Colonic mucosa (tissue), 4 donors: ENCODE data around the gene KRT40. TPM values are rescaled to one million over a fixed set of nuclear protein-coding genes. Genes with fewer than 3 reads are reported as not detected.

Experiments used
- DNase-seq: peaks from one replicate; pipeline ENCODE4 v3.0.0-alpha.2; 2020
- H3K27ac ChIP-seq: fragments of 200-600 bp; one replicate; pipeline ENCODE4 v1.8.0; 2021
- H3K27me3 ChIP-seq: fragments of 200-600 bp; one replicate; pipeline ENCODE4 v1.8.0; 2021
- H3K36me3 ChIP-seq: fragments of 200-600 bp; one replicate; pipeline ENCODE4 v1.8.0; 2021
- H3K4me1 ChIP-seq: fragments of 200-600 bp; one replicate; pipeline ENCODE4 v1.8.0; 2021; ENCODE audit warnings: mild to moderate bottlenecking
- H3K4me3 ChIP-seq: fragments of 200-600 bp; one replicate; pipeline ENCODE4 v1.8.0; 2021
- H3K9ac ChIP-seq, 2 donors: one replicate each; pipeline ENCODE4 v1.7.0; 2013; ENCODE audit warnings: control low read depth in 2 of 2, low read depth in 2 of 2, low read length in 2 of 2
- H3K9me3 ChIP-seq: fragments of 200-600 bp; one replicate; pipeline ENCODE4 v1.8.0; 2021
- CTCF ChIP-seq: fragments of 200-600 bp; IDR thresholded peaks from one replicate; pipeline ENCODE4 v1.8.0; 2022; ENCODE audit warnings: antibody characterized with exemption, mild to moderate bottlenecking
- intact Hi-C: fragments of 100-400 bp; cut with DNase I; formaldehyde crosslinking; loops from one replicate; pipeline ENCODE4 v1.14.1; 2022
- total RNA-seq, 2 donors: library from RNA; stranded (reverse); fragmentation: NEBNext Ultra II Directional in 1 of 2; extraction: Animal tissue kit (Norgen Biotek cat#: 25700) in 1 of 2; gene quantifications; one replicate each; pipeline ENCODE4 v1.2.1, GENCODE V29; 2021
- donor health status: healthy.
- donor health status: DM: no; HTN: no; CAD: no.
- donor health status: DM: no; HTN: no; CAD: no.

Gene KRT40
- total RNA-seq, 2 donors from 2014 or later = 0.32 TPM; not detected in 1

GRCh38 chr17:40950176-40950575 is 34.0 kb downstream of the KRT40 start:
- intact Hi-C loops = no loop called here
- H3K9ac ChIP-seq = no peak overlapping the region
- H3K4me3 ChIP-seq = no peak overlapping the region
- no peak overlapping the region for H3K27ac ChIP-seq
- TF ChIP-seq CTCF = no peak
- H3K4me1 ChIP-seq = no peaks in the 10 kb centered on the region
- no peak for DNase-seq
- no peaks in the 10 kb centered on the region for H3K36me3 ChIP-seq
- no peaks in the 10 kb centered on the region for H3K9me3 ChIP-seq
- no peaks in the 10 kb centered on the region for H3K27me3 ChIP-seq

- Histone ChIP-seq H3K36me3 (no peaks in the 10 kb centered on the region), H3K4me1 (no peaks in the 10 kb centered on the region), H3K27ac (no peak overlapping the region), H3K27me3 (no peaks in the 10 kb centered on the region), H3K9ac (no peak overlapping the region), H3K9me3 (no peaks in the 10 kb centered on the region), H3K4me3 (no peak overlapping the region)
- no peak for DNase-seq
- intact Hi-C loops = no loop called here
- TF ChIP-seq CTCF = no peak
Measured at GRCh38 chr17:40949418-40949817, 34.7 kb downstream of the KRT40 start.

- Histone ChIP-seq H3K27ac (no peak overlapping the region), H3K9ac (no peak overlapping the region), H3K36me3 (no peaks in the 10 kb centered on the region), H3K27me3 (no peaks in the 10 kb centered on the region), H3K4me3 (no peak overlapping the region), H3K4me1 (no peaks in the 10 kb centered on the region), H3K9me3 (no peaks in the 10 kb centered on the region)
- intact Hi-C loops = no loop called here
- no peak for TF ChIP-seq CTCF
- DNase-seq = no peak
Measured at GRCh38 chr17:40947929-40948328, 36.2 kb downstream of the KRT40 start.

GRCh38 chr17:40945414-40945813 is 38.7 kb downstream of the KRT40 start:
- Histone ChIP-seq H3K4me1 (no peaks in the 10 kb centered on the region), H3K27ac (no peak overlapping the region), H3K27me3 (no peaks in the 10 kb centered on the region), H3K4me3 (no peak overlapping the region), H3K9ac (no peak overlapping the region), H3K36me3 (no peaks in the 10 kb centered on the region), H3K9me3 (no peaks in the 10 kb centered on the region)
- DNase-seq = no peak
- intact Hi-C loops = no loop called here
- TF ChIP-seq CTCF = no peak

- Histone ChIP-seq H3K27me3 (no peaks in the 10 kb centered on the region), H3K4me1 (no peaks in the 10 kb centered on the region), H3K9ac (no peak overlapping the region), H3K36me3 (no peaks in the 10 kb centered on the region), H3K27ac (no peak overlapping the region), H3K4me3 (no peak overlapping the region), H3K9me3 (no peaks in the 10 kb centered on the region)
- TF ChIP-seq CTCF = no peak
- intact Hi-C loops = no loop called here
- DNase-seq = no peak
Measured at GRCh38 chr17:40944531-40944930, 39.6 kb downstream of the KRT40 start.

GRCh38 chr17:40942553-40942952 is 41.6 kb downstream of the KRT40 start:
- intact Hi-C loops = no loop called here
- H3K9ac ChIP-seq = no peak overlapping the region
- H3K27me3 ChIP-seq = no peaks in the 10 kb centered on the region
- H3K9me3 ChIP-seq = no peaks in the 10 kb centered on the region
- DNase-seq = no peak
- no peaks in the 10 kb centered on the region for H3K4me1 ChIP-seq
- H3K27ac ChIP-seq = no peak overlapping the region
- H3K36me3 ChIP-seq = no peaks in the 10 kb centered on the region
- H3K4me3 ChIP-seq = no peak overlapping the region
- TF ChIP-seq CTCF = no peak
